ENCODE data around the gene LZTFL1.
A peak's percentile ranks its signal among the peaks of the same experiment; 100 is the strongest.

Gene LZTFL1, protein sequence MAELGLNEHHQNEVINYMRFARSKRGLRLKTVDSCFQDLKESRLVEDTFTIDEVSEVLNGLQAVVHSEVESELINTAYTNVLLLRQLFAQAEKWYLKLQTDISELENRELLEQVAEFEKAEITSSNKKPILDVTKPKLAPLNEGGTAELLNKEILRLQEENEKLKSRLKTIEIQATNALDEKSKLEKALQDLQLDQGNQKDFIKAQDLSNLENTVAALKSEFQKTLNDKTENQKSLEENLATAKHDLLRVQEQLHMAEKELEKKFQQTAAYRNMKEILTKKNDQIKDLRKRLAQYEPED

DNA sequence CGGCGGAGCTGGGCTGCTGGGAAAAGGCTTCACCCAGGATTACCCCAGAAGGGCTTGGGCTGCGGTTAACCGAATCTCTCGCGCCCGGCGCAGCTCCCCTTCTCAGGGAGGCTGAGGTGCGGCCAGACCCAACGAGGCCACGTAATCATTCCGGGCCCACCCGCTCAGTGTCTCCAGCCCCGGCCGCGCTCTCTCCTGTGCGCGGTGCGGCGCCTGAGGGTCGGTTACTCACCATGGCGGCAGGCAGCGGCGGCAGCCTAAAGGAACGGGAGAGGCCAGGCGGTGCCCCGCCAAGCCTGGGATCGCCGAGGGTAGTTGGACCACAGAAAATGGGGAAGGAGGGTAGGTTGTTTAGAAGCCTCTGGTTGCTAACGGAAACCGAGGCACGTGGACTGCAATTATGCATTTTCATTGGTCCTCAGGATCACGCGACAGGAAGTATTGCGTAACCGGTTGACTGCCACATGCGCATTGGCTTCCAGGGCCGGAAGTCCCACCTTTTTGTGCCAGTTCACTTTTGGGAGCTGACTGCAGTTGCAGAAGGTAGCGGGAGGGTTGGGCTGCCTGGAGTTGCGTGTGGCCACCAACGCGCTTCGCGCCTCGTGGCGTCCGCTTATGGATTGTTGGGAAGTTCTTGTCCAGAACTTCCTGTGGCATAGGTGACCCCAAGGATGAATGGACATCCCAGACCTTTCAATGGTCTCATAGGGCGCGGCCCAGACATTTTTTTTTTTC is at the start of gene LZTFL1:
Gene LZTFL1, minus strand, starts transcription at position 363 of the 735 bp plus-strand sequence. Its CDS starts 128 bp downstream, at position 235.
- DNase-seq, result peak; percentile 94
- in situ Hi-C loops (cut with HindIII; ENCODE audit: low pct_ligation_motif_present, low pct_unique_long_range_greater_than_20kb, low sequenced_read_pairs), result no loop called here

DNA sequence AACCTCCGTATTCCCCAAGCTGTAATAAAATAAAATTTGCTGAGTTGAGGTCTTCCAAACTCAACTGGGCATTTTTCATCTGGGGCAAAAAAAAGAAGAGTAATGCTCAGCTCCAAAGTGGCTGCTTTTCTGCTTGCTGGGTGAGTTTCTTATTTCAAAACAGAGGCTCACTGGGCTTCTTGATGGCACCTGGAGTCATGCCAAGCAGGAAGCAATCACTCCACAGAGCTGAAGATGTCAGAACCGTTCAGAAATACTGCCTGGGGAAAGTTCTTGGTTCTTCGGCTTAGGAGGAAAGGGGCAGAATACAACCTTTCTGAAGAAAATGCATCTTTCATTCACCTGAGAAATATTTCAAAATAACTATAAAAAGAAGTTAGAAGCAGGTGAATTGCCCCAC is 48.5 kb upstream of the LZTFL1 start:
- no peak for DNase-seq
- in situ Hi-C loops (cut with HindIII; ENCODE audit: low pct_ligation_motif_present, low pct_unique_long_range_greater_than_20kb, low sequenced_read_pairs), result no loop called here

DNA sequence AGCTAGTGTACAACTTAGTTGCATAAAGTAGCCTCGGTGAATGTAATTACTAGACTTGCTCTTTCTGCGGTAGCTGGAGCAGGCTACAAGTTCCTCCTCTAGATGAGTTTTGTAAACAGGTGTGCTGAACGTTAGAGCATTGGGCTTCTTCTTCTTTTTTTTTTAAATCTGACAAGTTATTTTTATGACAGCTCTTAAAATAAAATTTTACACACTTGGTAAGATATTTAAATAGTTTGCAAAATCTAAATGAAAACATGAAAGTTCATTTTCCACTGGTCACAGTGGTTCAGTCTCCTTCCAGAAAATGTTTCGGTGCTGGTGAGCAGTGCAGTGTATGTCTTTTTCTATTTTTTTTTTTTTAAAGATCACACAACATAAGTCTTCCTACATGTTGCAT is 47.4 kb upstream of the LZTFL1 start:
- DNase-seq, result no peak
- in situ Hi-C loops (cut with HindIII; ENCODE audit: low pct_ligation_motif_present, low pct_unique_long_range_greater_than_20kb, low sequenced_read_pairs), result no loop called here

DNA sequence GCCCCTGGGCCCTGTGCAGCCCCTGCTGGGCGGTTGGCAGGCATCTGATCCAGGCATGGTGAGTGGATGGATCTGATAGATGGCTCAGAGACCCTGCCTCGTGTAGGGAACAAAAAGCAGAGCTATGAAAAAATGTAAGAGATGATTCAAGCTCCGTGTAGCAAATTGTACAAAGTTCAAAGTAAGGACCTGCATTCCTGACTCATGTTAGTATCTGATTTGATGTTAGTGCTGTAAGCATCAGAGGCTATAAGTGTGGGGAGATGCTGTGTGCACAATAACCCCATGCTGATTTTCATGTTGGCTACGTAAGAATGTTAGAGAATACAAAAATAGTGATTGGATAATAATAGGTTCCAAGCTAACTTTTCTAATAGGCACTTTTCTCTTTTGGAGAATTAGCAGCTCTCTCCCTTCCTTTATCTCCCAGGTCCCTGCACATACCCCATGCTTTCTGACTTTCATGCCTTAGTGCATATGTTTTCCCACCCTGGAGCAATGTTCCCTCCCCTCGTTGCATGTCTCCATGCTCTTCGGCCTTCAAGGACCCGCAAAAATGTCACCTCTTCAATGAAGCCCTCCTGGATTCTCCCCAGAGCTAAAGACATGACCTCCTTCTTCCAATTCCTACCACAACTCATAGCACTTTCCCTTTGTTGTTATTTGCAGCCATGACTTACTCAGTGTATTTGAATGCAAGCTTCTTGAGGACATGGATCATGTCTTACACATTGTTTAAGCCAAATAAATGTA is 46.0 kb upstream of the LZTFL1 start:
- DNase-seq, result no peak
- in situ Hi-C loops (cut with HindIII; ENCODE audit: low pct_ligation_motif_present, low pct_unique_long_range_greater_than_20kb, low sequenced_read_pairs), result no loop called here

DNA sequence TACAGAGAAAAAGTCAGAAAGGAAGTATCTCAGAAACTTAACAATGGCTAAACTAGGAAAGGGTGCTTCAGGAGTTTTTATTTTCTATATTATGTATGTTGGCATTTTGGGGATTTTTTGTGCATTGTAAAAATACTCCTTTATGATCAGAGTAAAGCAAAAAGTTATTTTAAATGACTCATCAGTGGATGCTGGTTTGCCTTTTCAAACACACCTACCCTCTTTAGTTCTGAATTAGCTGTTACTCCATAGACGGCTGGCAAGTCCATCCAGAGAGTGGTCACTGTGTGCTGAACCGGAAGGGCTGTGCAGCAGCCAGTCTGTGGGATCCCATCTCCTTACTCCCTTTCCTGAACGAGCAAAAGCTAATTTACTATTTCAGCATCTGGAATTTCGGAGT is 45.4 kb upstream of the LZTFL1 start:
- DNase-seq, result no peak
- in situ Hi-C loops (cut with HindIII; ENCODE audit: low pct_ligation_motif_present, low pct_unique_long_range_greater_than_20kb, low sequenced_read_pairs), result no loop called here

DNA sequence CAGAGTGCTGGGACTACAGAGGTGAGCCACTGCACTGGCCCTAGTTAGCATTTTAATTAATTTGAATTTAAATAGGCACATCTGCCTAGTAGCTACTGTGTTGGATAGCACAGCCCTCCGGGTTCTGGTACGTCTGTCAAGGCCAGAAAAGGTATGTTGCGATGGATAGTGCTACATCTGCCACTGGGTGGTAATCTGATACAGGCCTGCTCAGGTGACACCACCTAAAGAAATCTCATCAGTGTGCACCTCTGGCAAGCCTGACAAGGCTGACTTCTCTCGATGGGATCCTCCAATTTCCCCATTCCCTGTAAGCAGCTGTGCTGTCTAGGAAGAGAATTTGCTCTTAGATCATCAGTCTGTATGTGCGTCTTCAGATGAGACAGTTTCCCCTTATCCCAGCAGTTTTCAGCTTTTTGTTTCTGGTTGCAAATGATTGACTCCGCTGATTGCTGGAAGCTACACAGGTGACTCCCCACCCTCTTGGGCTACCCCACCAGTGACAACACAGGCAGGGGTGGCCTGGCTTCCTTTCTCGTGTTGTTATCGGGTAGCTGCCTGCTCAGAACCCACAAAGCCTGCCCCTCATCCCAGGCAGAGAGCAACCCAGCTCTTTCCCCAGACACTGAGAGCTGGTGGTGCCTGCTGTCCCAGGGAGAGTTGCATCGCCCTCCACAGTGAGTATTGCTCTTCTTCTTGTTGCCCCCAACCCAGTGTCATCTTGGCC is 44.2 kb upstream of the LZTFL1 start, which contains the start of gene CCR9:
Gene CCR9, plus strand, starts transcription at position 565 of the 727 bp plus-strand sequence. CDS start 8,391 bp downstream, outside the sequence.
- in situ Hi-C loops (cut with HindIII; ENCODE audit: low pct_ligation_motif_present, low pct_unique_long_range_greater_than_20kb, low sequenced_read_pairs), result no loop called here
- DNase-seq, result no peak

DNA sequence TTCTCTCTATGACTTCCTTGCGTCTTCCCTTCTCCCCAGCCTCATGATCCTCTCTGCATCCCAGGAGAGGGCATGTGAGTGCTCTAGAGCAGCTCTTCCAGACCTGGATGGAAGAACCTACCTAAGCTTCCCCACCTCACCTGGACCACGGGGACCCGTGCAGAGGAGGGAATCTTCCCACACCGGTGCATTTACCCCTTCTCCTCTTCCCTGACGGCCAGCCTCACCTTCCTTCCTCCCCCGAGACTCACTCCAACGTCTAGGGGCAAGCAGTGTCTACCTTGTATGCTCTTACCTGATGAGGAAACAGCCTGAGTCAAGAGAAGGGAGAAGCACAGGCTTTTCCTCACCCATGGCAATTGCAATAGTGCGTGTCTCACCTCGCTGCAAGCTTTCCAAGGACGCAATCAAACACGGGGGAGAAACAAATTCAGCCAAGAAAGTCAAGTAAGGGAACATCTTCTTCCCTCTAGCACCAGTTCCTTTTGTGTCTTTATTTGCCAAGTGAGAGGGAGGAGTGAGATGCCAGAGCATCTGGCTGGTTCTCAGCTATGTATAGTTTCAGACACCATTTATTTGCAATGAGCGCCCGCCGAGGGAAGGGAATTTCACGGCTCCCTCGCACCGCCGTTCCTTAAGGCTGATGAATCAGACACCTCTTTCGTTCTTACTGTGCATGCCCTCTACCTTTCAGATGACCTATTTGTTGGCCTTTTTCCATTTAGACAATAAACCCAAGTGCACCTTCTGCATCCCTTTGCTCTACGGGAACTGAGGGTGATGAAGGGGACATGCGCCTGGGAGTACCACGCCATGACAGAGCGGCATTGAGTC is 42.7 kb upstream of the LZTFL1 start:
- DNase-seq, result no peak
- in situ Hi-C loops (cut with HindIII; ENCODE audit: low pct_ligation_motif_present, low pct_unique_long_range_greater_than_20kb, low sequenced_read_pairs), result no loop called here

DNA sequence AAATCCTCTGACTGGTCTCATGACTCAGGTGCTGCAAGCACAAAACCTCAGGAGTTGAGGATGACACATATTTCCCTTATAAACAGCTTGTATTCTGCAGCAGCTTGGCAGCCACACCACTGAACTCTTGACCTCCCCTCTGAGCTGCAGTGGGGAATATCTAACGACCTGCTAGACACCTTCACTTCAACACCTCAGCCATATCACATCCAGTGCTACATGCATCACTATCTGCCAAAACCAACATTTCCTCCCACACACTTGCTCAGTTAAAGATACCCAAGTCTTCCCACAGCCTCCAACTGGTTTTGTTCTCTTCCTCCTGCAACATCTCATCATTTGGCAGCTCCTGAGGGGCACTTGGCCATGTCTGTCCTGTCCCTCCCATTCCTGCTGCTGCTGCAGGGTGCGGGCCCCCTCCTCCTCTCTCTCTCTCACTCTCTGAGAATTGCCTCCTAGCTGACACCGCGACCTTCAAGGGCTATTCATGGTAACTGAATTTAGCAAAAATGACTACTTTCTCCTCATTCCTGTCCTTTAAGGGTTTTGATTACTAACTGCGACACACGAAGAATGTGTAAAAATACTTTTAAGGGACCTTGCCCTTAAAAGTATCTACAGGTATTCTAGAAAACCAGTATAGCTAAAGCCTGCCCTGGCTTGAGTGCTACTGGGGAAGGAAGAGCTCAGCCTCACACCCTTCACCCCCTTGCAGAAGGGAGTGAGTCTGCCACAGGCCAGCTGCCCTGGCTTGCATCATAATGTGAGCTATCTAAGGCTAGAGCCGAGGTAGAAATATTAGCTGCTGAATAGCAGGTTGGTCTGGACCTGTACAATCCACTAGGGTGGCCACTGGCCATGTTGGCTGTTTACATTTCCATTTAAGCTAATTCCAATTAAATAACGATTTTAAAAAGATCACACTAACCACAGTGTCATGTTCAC is 39.4 kb upstream of the LZTFL1 start:
- DNase-seq, result no peak
- in situ Hi-C loops (cut with HindIII; ENCODE audit: low pct_ligation_motif_present, low pct_unique_long_range_greater_than_20kb, low sequenced_read_pairs), result no loop called here

DNA sequence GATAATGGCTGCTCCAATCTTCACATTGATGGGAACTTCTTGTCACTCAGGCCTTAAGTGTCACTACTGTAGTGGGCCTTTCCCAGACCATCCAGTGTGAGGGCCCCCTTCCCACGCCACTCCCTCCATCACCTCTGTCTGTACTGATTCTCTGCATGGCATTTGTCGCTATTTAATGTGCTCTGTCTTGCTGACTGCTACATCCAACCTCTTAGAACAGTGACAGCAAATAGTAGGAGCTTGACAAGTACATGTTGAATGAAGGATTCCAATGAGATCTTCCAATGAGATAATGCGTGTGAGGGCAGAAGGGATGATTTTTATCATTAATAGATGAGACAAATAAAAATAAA is 38.8 kb upstream of the LZTFL1 start:
- no peak for DNase-seq
- in situ Hi-C loops (cut with HindIII; ENCODE audit: low pct_ligation_motif_present, low pct_unique_long_range_greater_than_20kb, low sequenced_read_pairs), result no loop called here

DNA sequence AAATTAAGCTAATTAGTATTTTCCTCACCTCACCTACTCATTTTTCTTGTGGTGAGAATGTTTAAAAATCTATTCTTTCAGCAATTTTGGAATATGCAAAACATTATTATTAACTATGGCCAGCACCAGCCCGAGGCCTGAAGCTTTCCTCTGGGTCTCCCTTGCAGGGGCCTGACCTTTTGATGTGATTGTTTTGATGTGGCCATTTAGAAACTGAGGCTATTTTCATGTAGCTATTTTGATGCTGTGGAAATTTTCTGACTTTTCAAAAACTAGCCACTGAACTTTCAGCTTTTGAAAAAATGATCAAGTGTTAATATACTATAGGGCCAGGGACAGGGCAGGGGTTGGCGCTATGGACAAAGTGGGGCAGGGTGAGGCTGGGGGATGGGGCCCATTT is 36.2 kb upstream of the LZTFL1 start:
- in situ Hi-C loops (cut with HindIII; ENCODE audit: low pct_ligation_motif_present, low pct_unique_long_range_greater_than_20kb, low sequenced_read_pairs), result no loop called here
- no peak for DNase-seq

DNA sequence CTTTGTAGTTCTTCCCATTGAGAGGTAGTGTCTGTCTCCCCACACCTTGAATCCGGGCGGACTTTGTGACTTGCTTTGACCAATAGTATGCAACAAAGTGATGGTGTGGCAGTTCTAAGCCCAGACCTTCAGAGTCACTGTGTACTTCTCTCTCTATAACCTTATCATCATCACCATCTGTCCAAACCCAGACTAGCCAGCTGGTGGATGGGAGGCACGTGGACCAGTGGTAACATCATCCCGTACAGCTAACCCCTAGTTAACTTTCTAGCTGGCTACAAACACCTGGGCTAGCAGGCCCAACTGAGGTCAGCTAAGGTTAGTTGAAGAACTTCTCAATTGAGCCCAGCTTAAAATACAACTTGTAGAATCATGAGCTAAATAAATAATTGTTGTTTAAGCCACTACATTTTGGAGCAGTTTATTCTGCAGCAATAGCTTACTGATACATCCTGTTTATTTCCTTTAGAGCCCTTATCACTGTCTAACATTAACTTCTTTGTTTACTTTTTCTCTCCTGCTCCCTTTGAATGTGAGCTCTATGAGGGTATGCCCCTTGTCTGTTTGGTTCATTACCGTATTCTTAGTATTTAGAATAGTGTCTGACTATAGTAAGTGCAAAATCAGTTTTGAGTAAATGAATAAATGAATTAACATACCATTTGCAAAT is 32.9 kb upstream of the LZTFL1 start:
- in situ Hi-C loops (cut with HindIII; ENCODE audit: low pct_ligation_motif_present, low pct_unique_long_range_greater_than_20kb, low sequenced_read_pairs), result no loop called here

DNA sequence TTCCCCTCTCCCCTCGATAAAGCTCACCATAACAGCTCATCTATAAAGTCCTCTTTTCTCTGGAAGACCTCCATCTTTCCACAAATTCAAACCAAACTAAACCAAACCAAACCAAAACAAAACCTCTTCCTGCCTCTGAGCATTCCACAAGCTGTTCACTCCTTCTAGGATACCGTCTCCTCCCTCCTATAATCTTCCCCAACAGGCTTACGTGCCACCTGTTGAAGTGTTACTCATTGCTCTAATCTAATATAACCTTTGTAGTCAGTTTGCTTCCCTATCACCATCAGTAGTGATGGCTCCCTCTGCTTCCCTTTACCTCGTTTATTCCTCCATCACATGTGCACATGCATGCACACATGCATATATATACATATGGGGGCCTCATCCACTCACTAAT is 31.7 kb upstream of the LZTFL1 start:
- in situ Hi-C loops (cut with HindIII; ENCODE audit: low pct_ligation_motif_present, low pct_unique_long_range_greater_than_20kb, low sequenced_read_pairs), result no loop called here

More for the DNA sequence above, 32.9 kb upstream of the LZTFL1 start:
- no peak for DNase-seq

DNA sequence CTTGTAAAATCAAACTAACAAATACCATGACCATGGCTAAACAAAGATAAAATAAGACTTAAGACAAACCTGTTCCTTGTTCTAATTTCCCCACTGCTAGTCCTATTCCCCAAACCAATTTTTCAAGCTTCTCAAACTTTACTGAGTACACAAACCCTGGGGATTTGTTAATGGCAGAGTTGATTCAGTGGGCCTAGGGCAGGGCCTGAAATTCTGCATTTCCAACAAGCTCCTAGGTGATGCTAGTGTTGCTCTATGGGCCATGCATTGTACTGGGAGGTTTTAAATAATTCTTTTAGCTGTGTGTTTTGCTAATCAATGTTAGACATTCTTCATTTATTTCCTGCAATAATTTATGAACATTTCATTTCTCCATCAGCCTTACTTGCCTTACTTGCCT is 31.1 kb upstream of the LZTFL1 start:
- DNase-seq, result no peak
- in situ Hi-C loops (cut with HindIII; ENCODE audit: low pct_ligation_motif_present, low pct_unique_long_range_greater_than_20kb, low sequenced_read_pairs), result no loop called here

More for the DNA sequence above, 31.7 kb upstream of the LZTFL1 start:
- no peak for DNase-seq

DNA sequence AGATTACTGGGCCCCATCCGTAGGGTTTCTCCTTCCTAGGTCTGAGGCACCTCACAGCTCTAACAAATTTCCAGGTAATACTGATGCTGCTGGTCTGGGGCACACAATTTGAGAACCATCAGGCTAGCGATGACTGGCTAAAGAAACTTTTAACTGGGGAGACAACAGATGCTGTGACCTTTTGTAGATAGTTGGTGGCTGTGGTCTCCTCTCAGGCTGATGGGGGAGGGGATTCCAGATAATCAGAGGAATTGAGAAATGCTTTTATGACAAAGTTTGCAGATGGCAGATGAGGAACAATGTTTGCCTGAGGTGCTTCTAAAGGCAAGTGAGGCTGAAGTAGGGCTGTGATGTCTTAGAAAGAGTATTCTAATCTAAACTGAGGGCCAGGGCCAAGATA is 30.6 kb upstream of the LZTFL1 start:
- in situ Hi-C loops (cut with HindIII; ENCODE audit: low pct_ligation_motif_present, low pct_unique_long_range_greater_than_20kb, low sequenced_read_pairs), result no loop called here
- no peak for DNase-seq

DNA sequence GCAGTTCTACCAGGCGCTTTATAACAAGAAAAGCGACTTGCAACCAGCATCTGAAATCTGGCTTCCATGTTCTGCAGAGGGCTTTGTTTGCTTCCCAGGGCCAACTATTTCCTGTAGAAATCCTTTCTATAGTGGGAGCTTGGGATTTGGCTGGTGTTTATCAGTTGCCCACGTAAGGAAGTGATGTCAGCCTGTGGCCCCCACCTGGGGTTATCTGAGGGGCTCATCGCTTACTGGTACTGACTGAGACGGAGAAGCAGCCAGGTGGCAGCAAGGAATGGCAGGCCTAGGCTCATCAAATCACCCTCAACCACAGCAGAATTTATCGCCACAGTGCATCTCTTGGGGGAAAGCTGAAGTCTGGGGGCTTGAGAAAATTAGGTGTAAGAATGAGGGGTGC is 29.9 kb upstream of the LZTFL1 start:
- in situ Hi-C loops (cut with HindIII; ENCODE audit: low pct_ligation_motif_present, low pct_unique_long_range_greater_than_20kb, low sequenced_read_pairs), result no loop called here
- DNase-seq, result no peak

DNA sequence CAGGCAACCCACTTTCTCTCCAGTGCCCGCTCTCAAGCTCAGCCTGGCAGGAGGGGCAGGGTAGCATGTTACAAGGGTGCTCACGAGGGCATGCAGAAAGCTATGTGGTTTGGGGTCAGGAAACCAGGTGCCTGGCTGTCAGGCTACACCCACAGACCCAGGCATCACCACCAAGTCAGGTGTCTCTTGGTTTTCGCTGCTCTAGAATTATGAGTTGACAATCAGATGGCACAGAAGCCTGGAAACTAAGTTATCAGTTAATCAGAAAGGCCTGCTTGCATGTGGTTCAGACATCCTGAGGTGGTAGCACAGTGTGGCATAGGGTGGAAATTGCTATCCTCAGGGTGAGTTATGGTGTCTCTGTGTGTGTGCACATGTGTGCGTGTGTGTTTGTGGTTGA is 28.2 kb upstream of the LZTFL1 start:
- DNase-seq, result no peak
- in situ Hi-C loops (cut with HindIII; ENCODE audit: low pct_ligation_motif_present, low pct_unique_long_range_greater_than_20kb, low sequenced_read_pairs), result no loop called here

DNA sequence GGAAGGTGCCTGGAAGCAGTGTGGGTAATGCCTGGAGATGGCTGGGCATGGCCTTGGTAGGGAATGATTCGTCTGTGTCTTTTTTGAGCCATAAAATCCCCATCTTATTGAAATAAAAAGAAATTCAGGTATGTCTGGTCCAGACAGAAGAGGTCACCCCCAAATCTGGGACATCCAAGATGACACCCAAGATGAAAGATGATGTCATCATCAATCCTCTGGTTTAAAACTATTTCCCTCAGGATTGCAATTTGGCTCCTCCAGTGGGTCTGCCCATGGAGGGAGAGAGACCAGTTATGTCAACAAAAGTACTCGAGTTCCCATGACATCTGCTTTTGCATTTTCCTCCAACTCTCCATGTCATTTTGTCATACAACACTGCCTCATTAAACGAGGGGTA is 27.7 kb upstream of the LZTFL1 start:
- in situ Hi-C loops (cut with HindIII; ENCODE audit: low pct_ligation_motif_present, low pct_unique_long_range_greater_than_20kb, low sequenced_read_pairs), result no loop called here
- no peak for DNase-seq

All from ACHN (cell line).